Type B pancreatic cell (in vitro differentiated cells): ENCODE results near the gene SFXN5. TPM values are rescaled to one million over a fixed set of nuclear protein-coding genes. Genes with fewer than 3 reads are reported as not detected.

Source experiments
- DNase-seq: peaks from one replicate; pipeline ENCODE4 v3.0.0; 2021; ENCODE audit warnings: mixed read lengths; ENCODE audit not compliant: unreplicated experiment; ENCODE audit errors: extremely low spot score
- H3K27ac Mint-ChIP-seq: 2 replicates; pipeline ENCODE4 v1.8.0; 2021; ENCODE audit warnings: mild to moderate bottlenecking, mixed read lengths
- H3K27me3 Mint-ChIP-seq: 2 replicates; pipeline ENCODE4 v1.8.0; 2021; ENCODE audit warnings: mixed read lengths
- H3K36me3 Mint-ChIP-seq: 2 replicates; pipeline ENCODE4 v1.8.0; 2021; ENCODE audit warnings: mixed read lengths
- H3K4me1 Mint-ChIP-seq: one replicate; pipeline ENCODE4 v1.8.0; 2021; ENCODE audit warnings: mixed read lengths; ENCODE audit not compliant: unreplicated experiment
- H3K4me3 Mint-ChIP-seq: 2 replicates; pipeline ENCODE4 v1.8.0; 2021; ENCODE audit warnings: mild to moderate bottlenecking, mixed read lengths
- H3K9me3 Mint-ChIP-seq: 2 replicates; pipeline ENCODE4 v1.8.0; 2021; ENCODE audit warnings: mixed read lengths
- CTCF ChIP-seq: fragments of 200-600 bp; sonication (generic); conservative IDR thresholded peaks from 2 replicates; pipeline ENCODE4 v1.5.0; 2021; ENCODE audit warnings: antibody characterized with exemption, mild to moderate bottlenecking
- total RNA-seq: library from RNA; stranded (reverse); gene quantifications from 2 replicates; pipeline ENCODE4 v1.2.1, GENCODE V29; 2021; ENCODE audit warnings: low replicate concordance

The SFXN5 gene
- total RNA-seq, 1 donor from 2014 or later: 27.3 TPM

- Mint-ChIP-seq H3K4me3 (no peak overlapping the region), H3K9me3 (no peaks in the 10 kb centered on the region), H3K27me3 (no peaks in the 10 kb centered on the region), H3K27ac (no peak overlapping the region), H3K36me3 (no peaks in the 10 kb centered on the region), H3K4me1 (no peaks in the 10 kb centered on the region)
- no peak for DNase-seq
- TF ChIP-seq CTCF: no peak
These were observed 99.0 kb downstream of the SFXN5 start for GRCh38 chr2:72972352-72973136.

GRCh38 chr2:72971036-72971435, 100.5 kb downstream of the SFXN5 start:
- H3K27ac Mint-ChIP-seq: no peak overlapping the region

GRCh38 chr2:72969706-72970105, 101.8 kb downstream of the SFXN5 start:
- Mint-ChIP-seq H3K27me3 (no peaks in the 10 kb centered on the region), H3K36me3 (no peaks in the 10 kb centered on the region), H3K27ac (no peak overlapping the region), H3K4me1 (no peaks in the 10 kb centered on the region), H3K4me3 (no peak overlapping the region), H3K9me3 (no peaks in the 10 kb centered on the region)
- no peak for DNase-seq
- TF ChIP-seq CTCF: no peak

More at GRCh38 chr2:72971036-72971435, 100.5 kb downstream of the SFXN5 start:
- H3K9me3 Mint-ChIP-seq: no peaks in the 10 kb centered on the region
- TF ChIP-seq CTCF: no peak
- no peak overlapping the region for H3K4me3 Mint-ChIP-seq
- H3K36me3 Mint-ChIP-seq: no peaks in the 10 kb centered on the region
- no peak for DNase-seq
- H3K4me1 Mint-ChIP-seq: no peaks in the 10 kb centered on the region
- H3K27me3 Mint-ChIP-seq: no peaks in the 10 kb centered on the region

GRCh38 chr2:72968286-72968685, 103.2 kb downstream of the SFXN5 start:
- no peaks in the 10 kb centered on the region for H3K9me3 Mint-ChIP-seq
- H3K27ac Mint-ChIP-seq: no peak overlapping the region
- DNase-seq: no peak
- no peaks in the 10 kb centered on the region for H3K27me3 Mint-ChIP-seq
- H3K4me3 Mint-ChIP-seq: no peak overlapping the region
- TF ChIP-seq CTCF: no peak
- H3K4me1 Mint-ChIP-seq: peaks cover under 1% of the 10 kb centered on the region
- no peaks in the 10 kb centered on the region for H3K36me3 Mint-ChIP-seq

- H3K4me3 Mint-ChIP-seq: no peak overlapping the region
- TF ChIP-seq CTCF: no peak
- H3K27ac Mint-ChIP-seq: no peak overlapping the region
- H3K4me1 Mint-ChIP-seq: peaks cover 5% of the 10 kb centered on the region
- no peak for DNase-seq
- no peaks in the 10 kb centered on the region for H3K27me3 Mint-ChIP-seq
- no peaks in the 10 kb centered on the region for H3K9me3 Mint-ChIP-seq
- no peaks in the 10 kb centered on the region for H3K36me3 Mint-ChIP-seq
These were observed 105.6 kb downstream of the SFXN5 start for GRCh38 chr2:72965770-72966450.
